ENCODE results near the gene GHRHR. TPM values are rescaled to one million over a fixed set of nuclear protein-coding genes. Genes with fewer than 3 reads are reported as not detected.
A peak's percentile ranks its signal among the peaks of the same experiment; 100 is the strongest.

GHRHR gene
- polyA plus RNA-seq, 12 donors, result 0.60 to 2.3 (median 1.1) TPM; not detected in 3

GRCh38 chr7:31003097-31003496 is 39.3 kb downstream of the GHRHR start:
- no peak for DNase-seq

GRCh38 chr7:31003721-31004120 is 40.0 kb downstream of the GHRHR start:
- no peak for DNase-seq

GRCh38 chr7:31004393-31004792 is 40.6 kb downstream of the GHRHR start:
- no peak for DNase-seq

- no peak for DNase-seq
Observed at GRCh38 chr7:31006857-31007256, 43.1 kb downstream of the GHRHR start.

- DNase-seq, result no peak
Observed at GRCh38 chr7:31007634-31008033, 43.9 kb downstream of the GHRHR start.

- DNase-seq, result no peak
Observed at GRCh38 chr7:31014826-31015225, 51.1 kb downstream of the GHRHR start.

GRCh38 chr7:31017032-31017675 is 53.4 kb downstream of the GHRHR start:
- DNase-seq, result peak; percentile 25

- no peak for DNase-seq
Observed at GRCh38 chr7:31017721-31018120, 54.0 kb downstream of the GHRHR start.

- no peak for DNase-seq
Observed at GRCh38 chr7:31019509-31019908, 55.8 kb downstream of the GHRHR start.

GRCh38 chr7:31020161-31020560 is 56.4 kb downstream of the GHRHR start:
- no peak for DNase-seq

- no peak for DNase-seq
Observed at GRCh38 chr7:31020652-31021051, 56.9 kb downstream of the GHRHR start.

GRCh38 chr7:31022117-31022516 is 58.4 kb downstream of the GHRHR start:
- no peak for DNase-seq

- no peak for DNase-seq
Observed at GRCh38 chr7:31022726-31023125, 59.0 kb downstream of the GHRHR start.

GRCh38 chr7:31023877-31024276 is 60.1 kb downstream of the GHRHR start:
- DNase-seq, result no peak

GRCh38 chr7:31027161-31027965 is 63.6 kb downstream of the GHRHR start:
- DNase-seq, result peak; percentile 51

GRCh38 chr7:31028006-31028405 is 64.3 kb downstream of the GHRHR start:
- no peak for DNase-seq

- no peak for DNase-seq
Observed at GRCh38 chr7:31028417-31028992, 64.8 kb downstream of the GHRHR start.

Other genes starting within 250 kb of the GHRHR start
- gene INMT, start 211.8 kb upstream of the GHRHR start, polyA plus RNA-seq (ENCODE audit: insufficient read length in 12 of 12), result 10 to 100 TPM in 3 of 12 donors, 1 to 10 TPM in 8, not detected in 1; 2.8 to 11.9 (median 9.4) TPM
- 10 to 100 TPM in 1 of 12 donors, 1 to 10 TPM in 10, not detected in 1; 3.8 to 20.0 (median 5.3) TPM for gene MINDY4, start 192.5 kb upstream of the GHRHR start, polyA plus RNA-seq (ENCODE audit: insufficient read length in 12 of 12)
- gene AQP1, start 52.1 kb upstream of the GHRHR start, polyA plus RNA-seq (ENCODE audit: insufficient read length in 12 of 12), result 100 to 1,000 TPM in 5 of 12 donors, 10 to 100 TPM in 6, not detected in 1; 76.8 to 135 (median 91.9) TPM
- gene ADCYAP1R1, start 88.4 kb downstream of the GHRHR start, polyA plus RNA-seq (ENCODE audit: insufficient read length in 12 of 12), result 10 to 100 TPM in 3 of 12 donors, 1 to 10 TPM in 8, not detected in 1; 4.1 to 10.7 (median 8.1) TPM

Measured in muscle of arm (tissue), 12 donors.